ENCODE results near the gene VAPB.

GRCh38 chr20:58398254-58398653 is 9.2 kb downstream of the VAPB start:
- no peak for TF ChIP-seq CTCF (IDR thresholded peaks at IDR 0.05)
- TF ChIP-seq POLR2A (IDR thresholded peaks at IDR 0.05), result no peak
